Measurements from ENCODE around the gene AZU1.

DNA sequence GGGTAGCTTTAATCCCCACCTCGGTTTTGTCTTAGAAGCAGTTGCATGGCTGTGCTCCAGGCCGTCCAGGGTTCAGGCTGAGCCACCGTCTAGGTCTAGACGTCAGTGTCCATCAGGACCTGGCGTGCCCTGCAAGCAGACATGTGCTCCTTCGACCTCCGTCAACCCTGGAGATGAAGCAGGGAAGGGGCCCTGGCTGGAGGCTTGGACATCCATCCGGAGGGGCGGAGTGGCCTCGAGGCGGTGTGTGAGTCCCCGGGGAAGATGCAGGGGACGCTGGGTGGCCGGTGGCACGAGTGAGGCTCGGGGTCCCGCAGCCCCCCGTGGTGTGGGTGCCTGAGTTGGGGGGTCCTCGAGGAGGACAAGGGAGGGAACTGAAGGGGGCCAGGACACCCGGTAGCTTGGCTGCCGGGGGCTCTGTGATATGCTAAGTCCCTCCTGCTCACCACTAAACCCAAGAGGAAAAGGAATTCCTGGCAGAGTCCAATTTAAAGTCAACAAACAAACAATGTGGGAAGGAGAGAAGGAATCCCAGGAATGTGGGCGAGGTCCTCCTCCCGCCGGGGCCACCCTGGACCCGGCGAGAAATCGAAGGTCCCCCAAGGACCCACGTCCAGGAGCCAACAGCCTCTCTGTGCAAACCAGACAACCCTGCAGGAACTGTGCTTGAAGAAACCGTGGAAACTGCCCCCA is 45.3 kb upstream of the AZU1 start:
- TF ChIP-seq EZH2phosphoT487 (IDR thresholded peaks at IDR 0.05; ENCODE audit: insufficient read depth, low read depth), result no peak
- no peak for TF ChIP-seq EZH2 (IDR thresholded peaks at IDR 0.05; ENCODE audit: insufficient read depth, poor library complexity, severe bottlenecking)
